ENCODE results near the gene CARD11.

The CARD11 gene

DNA sequence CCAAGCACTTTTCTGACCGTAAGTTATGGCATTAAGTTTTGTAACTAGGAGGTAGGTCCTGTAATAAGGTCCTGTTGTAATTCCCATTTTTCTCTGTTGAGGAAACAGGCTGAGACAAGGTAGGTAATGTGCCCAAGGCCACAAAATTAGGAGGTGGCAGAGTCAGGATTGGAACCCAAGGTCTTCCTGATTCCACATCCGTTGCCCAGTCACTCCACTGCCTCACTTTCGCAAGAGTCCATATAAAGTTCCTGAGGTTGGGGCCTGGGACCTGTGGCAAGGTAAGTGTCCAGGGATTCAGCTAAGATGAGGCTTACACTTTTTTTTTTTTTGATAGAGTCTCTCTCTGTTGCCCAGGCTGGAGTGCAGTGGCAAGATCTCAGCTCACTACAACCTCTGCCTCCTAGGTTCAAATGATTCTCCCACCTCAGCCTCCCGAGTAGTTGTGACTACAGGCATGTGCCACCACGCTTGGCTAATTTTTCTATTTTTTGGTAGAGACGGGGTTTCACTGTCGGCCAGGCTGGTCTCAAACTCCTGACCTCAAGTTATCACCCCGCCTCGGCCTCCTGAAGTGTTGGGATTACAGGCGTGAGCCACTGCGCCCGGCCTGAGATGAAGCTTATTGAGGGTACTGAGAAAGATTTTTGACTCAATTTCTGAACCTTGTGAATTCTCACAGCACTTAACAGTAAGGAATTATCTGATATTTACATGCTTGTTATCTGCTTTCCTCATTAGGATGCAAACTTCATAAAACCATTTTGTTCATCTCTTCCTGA lies 179.3 kb downstream of the CARD11 start:
- no peak for DNase-seq (ENCODE audit: low spot score)
- TF ChIP-seq, protein P1, sequence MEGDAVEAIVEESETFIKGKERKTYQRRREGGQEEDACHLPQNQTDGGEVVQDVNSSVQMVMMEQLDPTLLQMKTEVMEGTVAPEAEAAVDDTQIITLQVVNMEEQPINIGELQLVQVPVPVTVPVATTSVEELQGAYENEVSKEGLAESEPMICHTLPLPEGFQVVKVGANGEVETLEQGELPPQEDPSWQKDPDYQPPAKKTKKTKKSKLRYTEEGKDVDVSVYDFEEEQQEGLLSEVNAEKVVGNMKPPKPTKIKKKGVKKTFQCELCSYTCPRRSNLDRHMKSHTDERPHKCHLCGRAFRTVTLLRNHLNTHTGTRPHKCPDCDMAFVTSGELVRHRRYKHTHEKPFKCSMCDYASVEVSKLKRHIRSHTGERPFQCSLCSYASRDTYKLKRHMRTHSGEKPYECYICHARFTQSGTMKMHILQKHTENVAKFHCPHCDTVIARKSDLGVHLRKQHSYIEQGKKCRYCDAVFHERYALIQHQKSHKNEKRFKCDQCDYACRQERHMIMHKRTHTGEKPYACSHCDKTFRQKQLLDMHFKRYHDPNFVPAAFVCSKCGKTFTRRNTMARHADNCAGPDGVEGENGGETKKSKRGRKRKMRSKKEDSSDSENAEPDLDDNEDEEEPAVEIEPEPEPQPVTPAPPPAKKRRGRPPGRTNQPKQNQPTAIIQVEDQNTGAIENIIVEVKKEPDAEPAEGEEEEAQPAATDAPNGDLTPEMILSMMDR (IDR thresholded peaks at IDR 0.05; ENCODE audit: extremely low read depth, insufficient read depth, missing control alignments), result no peak
- in situ Hi-C loops (cut with MboI; ENCODE audit: low pct_unique_long_range_greater_than_20kb, low sequenced_read_pairs, unreplicated experiment), result no loop called here

DNA sequence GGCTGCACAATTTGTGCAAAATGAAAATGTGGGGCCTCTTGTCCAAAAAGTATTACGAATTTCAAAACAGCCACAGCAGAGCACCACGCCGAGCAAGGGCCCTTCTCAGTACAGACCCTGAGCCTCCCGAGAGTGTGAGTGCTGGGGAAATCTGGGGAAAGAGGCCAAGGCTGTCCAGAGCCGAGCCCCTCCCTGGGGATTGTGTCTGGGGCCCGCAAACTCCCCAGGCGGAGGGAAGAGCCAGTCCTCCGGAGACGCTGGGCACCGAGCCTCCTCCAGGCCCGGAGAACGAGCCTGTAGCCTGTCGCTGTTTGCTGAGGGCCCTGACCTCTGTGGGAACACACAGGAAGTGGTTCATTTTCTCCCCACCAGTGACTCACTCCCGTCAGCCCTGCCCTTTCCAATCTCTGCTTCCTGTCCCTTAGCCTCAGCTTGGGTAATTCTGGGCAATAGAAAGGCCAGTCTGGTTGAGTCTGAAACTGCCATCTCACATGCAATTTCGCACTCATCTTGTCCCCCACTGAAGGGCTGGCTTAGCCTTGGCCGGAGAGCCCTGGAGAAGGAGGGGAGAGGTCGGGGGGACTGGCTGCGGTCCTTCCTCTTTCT lies 180.1 kb downstream of the CARD11 start:
- TF ChIP-seq, protein P1 (IDR thresholded peaks at IDR 0.05; ENCODE audit: extremely low read depth, insufficient read depth, missing control alignments), result no peak
- in situ Hi-C loops (cut with MboI; ENCODE audit: low pct_unique_long_range_greater_than_20kb, low sequenced_read_pairs, unreplicated experiment), result no loop called here
- DNase-seq (ENCODE audit: low spot score), result peak; percentile 85

DNA sequence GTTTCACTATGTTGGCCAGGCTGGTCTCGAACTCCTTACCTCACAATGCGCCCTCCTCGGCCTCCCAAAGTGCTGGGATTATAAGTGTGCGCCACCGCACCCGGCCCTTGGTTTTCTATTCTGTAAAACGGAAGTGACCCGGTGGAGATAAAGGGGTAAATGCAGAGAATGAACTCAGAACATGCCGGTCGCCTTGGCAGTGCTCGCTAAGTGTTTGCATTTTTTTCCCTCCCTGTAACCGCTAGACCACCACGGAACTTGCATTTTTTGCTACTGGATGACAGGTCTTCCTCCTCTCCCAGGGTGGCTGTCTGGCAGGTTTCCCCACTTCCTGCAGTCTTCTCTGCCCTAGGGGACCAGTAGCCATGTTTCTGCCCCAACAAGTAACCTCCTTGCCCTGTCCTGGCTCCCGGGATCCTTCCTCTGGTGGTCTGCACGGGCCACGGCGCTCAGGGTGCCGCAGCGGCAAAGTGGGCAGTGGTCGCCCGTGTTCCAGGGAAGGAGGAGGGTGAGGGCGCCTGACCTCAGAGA lies 180.8 kb downstream of the CARD11 start:
- in situ Hi-C loops (cut with MboI; ENCODE audit: low pct_unique_long_range_greater_than_20kb, low sequenced_read_pairs, unreplicated experiment), result no loop called here
- TF ChIP-seq, protein P1 (IDR thresholded peaks at IDR 0.05; ENCODE audit: extremely low read depth, insufficient read depth, missing control alignments), result no peak
- no peak for DNase-seq (ENCODE audit: low spot score)

DNA sequence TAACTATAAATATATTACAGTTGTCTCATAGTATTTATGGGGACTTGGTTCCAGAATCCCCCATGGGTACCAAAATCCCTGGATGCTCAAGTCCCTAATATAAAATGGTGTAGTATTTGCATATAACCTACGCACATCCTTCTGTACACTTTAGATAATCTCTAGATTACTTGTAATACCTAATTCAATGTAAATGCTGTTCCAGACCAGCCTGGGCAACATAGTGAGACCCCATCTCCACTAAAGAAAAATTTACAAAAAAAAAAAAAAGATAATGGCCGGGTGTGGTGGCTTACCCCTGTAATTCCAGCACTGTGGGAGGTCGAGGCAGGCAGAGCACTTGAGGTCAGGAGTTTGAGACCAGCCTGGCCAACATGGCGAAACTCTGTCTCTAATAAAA lies 182.2 kb downstream of the CARD11 start:
- in situ Hi-C loops (cut with MboI; ENCODE audit: low pct_unique_long_range_greater_than_20kb, low sequenced_read_pairs, unreplicated experiment), result no loop called here
- TF ChIP-seq, protein P1 (IDR thresholded peaks at IDR 0.05; ENCODE audit: extremely low read depth, insufficient read depth, missing control alignments), result no peak
- no peak for DNase-seq (ENCODE audit: low spot score)

DNA sequence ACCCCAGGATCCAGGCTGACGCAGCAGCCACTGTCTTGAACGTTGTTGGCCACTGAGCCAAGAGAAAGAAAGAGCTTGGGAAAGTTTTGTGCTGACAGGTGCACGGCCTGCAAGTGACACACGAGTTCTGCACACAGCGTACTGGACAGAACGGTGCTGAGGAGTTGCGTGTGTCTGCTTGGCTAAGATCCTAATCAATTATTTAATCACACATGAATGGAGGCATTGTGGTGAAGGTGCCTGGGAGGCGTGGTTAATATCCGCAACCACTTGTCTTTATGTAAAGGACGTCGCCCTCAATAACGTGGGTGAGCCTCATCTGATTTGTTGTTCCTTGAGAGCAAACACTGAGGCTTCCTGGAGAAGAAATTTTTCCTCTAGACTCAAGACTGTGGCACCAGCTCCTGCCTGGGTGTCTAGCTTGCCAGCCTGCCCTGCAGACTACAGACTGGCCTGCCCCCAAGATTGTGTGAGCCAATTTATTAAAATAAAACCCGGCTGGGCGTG lies 183.0 kb downstream of the CARD11 start:
- in situ Hi-C loops (cut with MboI; ENCODE audit: low pct_unique_long_range_greater_than_20kb, low sequenced_read_pairs, unreplicated experiment), result no loop called here
- DNase-seq (ENCODE audit: low spot score), result no peak
- TF ChIP-seq, protein P1 (IDR thresholded peaks at IDR 0.05; ENCODE audit: extremely low read depth, insufficient read depth, missing control alignments), result no peak

DNA sequence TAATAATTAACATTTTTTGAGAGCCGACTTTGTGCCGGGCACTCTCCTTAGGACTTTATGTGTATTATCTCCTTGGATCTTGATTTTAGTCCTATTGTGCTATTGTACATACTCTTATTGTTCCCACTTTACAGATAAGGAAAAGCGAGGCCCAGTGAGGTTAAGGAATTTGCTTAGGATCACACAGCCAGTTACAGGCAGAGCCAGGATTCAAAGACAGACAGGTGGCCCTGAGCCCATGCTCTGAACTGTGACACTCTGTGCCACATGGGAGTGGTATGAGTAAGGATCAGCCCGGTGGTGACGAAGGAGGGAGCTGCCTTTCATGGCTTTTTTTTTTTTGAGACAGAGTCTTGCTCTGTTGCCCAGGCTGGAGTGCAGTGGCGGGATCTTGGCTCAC lies 183.7 kb downstream of the CARD11 start:
- in situ Hi-C loops (cut with MboI; ENCODE audit: low pct_unique_long_range_greater_than_20kb, low sequenced_read_pairs, unreplicated experiment), result no loop called here
- TF ChIP-seq, protein P1 (IDR thresholded peaks at IDR 0.05; ENCODE audit: extremely low read depth, insufficient read depth, missing control alignments), result no peak
- no peak for DNase-seq (ENCODE audit: low spot score)

All from GM13977 (cell line).